Lung (tissue), 12 donors: ENCODE results near the gene KRT12. TPM values are rescaled to one million over a fixed set of nuclear protein-coding genes. Genes with fewer than 3 reads are reported as not detected.

ENCODE experiments used
- ATAC-seq: fragments of 200-7000 bp; cut with Tn5 transposase; one replicate; pipeline ENCODE4 v1.9.1; 2020; ENCODE audit warnings: moderate number of reproducible peaks; ENCODE audit not compliant: insufficient read depth, low FRiP score
- DNase-seq, 3 donors: peaks; one replicate each; pipeline ENCODE4 v3.0.0-alpha.2; 2013 to 2017
- H3K27ac ChIP-seq, 2 donors: one replicate each; pipeline ENCODE4 v1.5.1; 2013; ENCODE audit warnings: mild to moderate bottlenecking in 2 of 2, moderate library complexity in 2 of 2, control low read depth in 1 of 2, inconsistent platforms in 1 of 2, low read depth in 1 of 2, low read length in 1 of 2
- H3K27me3 ChIP-seq, 3 donors: one replicate each; pipeline ENCODE4 v1.5.1; 2013; ENCODE audit warnings: low read length in 2 of 3; ENCODE audit not compliant: control insufficient read depth in 3 of 3, insufficient read depth in 3 of 3
- H3K36me3 ChIP-seq, 4 donors: one replicate each; pipeline ENCODE4 v1.5.1; 2013; ENCODE audit warnings: low read length in 4 of 4, mild to moderate bottlenecking in 1 of 4, moderate library complexity in 1 of 4; ENCODE audit not compliant: control insufficient read depth in 4 of 4, insufficient read depth in 4 of 4
- H3K4me1 ChIP-seq, 5 donors: one replicate each; pipeline ENCODE4 v1.5.1; 2013; ENCODE audit warnings: low read length in 5 of 5, mild to moderate bottlenecking in 2 of 5, moderate library complexity in 1 of 5; ENCODE audit not compliant: control insufficient read depth in 5 of 5, insufficient read depth in 5 of 5
- H3K4me3 ChIP-seq: one replicate; pipeline ENCODE4 v1.5.1; 2013; ENCODE audit warnings: mild to moderate bottlenecking, control low read depth, moderate library complexity
- H3K9ac ChIP-seq, 2 donors: one replicate each; pipeline ENCODE4 v1.5.1; 2013; ENCODE audit warnings: low read length in 2 of 2, control low read depth in 1 of 2; ENCODE audit not compliant: insufficient read depth in 1 of 2
- H3K9me3 ChIP-seq, 4 donors: one replicate each; pipeline ENCODE4 v1.5.1; 2013; ENCODE audit warnings: low read length in 3 of 4, mild to moderate bottlenecking in 1 of 4, moderate library complexity in 1 of 4; ENCODE audit not compliant: control insufficient read depth in 4 of 4, insufficient read depth in 3 of 4
- CTCF ChIP-seq: IDR thresholded peaks from 2 replicates; pipeline ENCODE4 v1.5.1; 2012; ENCODE audit warnings: mild to moderate bottlenecking; ENCODE audit errors: control extremely low read depth, extremely low read depth
- WGBS, 2 donors: extraction: QIAGEN DNeasy Blood & Tissue Kit; methylation state at CpG; one replicate each; pipeline ENCODE4 v1.1.7; 2013; 5-methylcytosine and 5-hydroxymethylcytosine counted together
- polyA plus RNA-seq, 2 donors: library from polyadenylated mRNA; stranded (reverse); fragments of 200-250 nt; gene quantifications; one replicate each; pipeline ENCODE4 v1.2.1, GENCODE V29; 2013
- total RNA-seq, 2 donors: library from RNA; depleted of rRNA in 1 of 2; stranded (reverse); fragments of >200 nt in 1 of 2; gene quantifications; one replicate each; pipeline ENCODE4 v1.2.1, GENCODE V29; 2014 to 2021
- donor health status: control.
- donor health status: control.
- donor health status: Bipolar disorder and iron deficiency.
- donor health status: healthy.
- donor health status: DM: yes; HTN: yes; CAD: no.

KRT12 gene
- total and polyA plus RNA-seq, 4 donors: not detected

- H3K27ac ChIP-seq: no peak overlapping the region
- TF ChIP-seq CTCF: no peak
- WGBS, 2 donors: 93 to 96% methylated on average over 2 of the region's 2 CpGs
Measured at GRCh38 chr17:40825599-40825998, 41.4 kb downstream of the KRT12 start.

DNA sequence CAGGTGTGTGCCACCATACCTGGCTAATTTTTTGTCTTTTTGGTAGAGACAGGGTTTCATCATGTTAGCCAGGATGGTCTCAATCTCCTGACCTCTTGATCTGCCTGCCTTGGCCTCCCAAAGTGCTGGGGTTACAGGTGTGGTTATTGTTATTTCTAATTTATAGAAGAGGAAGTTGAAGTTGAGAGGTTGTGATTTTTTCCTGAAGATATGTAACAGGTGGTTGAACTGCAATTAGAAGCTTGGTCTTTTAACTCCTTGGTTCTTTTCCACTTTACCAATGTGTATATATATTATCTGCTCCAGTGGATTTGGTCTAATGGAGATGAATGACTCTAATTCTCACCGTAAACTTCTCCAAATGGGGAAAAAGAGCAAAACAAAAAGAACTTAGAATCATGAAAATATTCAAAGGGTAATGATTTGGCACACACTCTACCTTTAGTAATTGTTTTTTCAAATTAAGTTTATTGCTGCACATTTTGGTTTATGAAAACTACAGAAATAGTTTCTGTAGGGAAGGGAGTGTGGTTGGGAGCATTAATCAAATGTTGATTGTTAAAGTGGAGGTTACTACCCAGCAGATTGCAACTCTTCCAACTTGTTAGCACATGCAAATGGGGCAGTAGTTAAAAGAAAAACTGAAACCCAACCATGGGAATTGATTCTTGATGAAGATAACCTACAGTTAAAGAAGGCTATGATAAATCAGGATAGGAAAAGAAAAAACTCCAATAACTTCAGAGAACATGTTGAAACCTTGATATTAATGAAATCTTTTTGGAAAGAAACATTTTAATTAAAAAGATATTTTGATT is 42.8 kb downstream of the KRT12 start:
- Histone ChIP-seq H3K36me3 (no peaks in the 10 kb centered on the region), H3K4me3 (no peak overlapping the region), H3K4me1 (peaks cover 0 to 6% (median 2%) of the 10 kb centered on the region in 5 donors), H3K27ac (no peak overlapping the region), H3K9me3 (no peaks in the 10 kb centered on the region), H3K27me3 (no peaks in the 10 kb centered on the region), H3K9ac (no peak overlapping the region)
- DNase-seq: no peak
- TF ChIP-seq CTCF: no peak
- no peak for ATAC-seq
- 91 to 94% methylated on average over 1 of the region's 1 CpG for WGBS, 2 donors

More at GRCh38 chr17:40825599-40825998, 41.4 kb downstream of the KRT12 start:
- Histone ChIP-seq H3K36me3 (no peaks in the 10 kb centered on the region), H3K27me3 (no peaks in the 10 kb centered on the region), H3K9me3 (no peaks in the 10 kb centered on the region), H3K4me3 (no peak overlapping the region), H3K9ac (no peak overlapping the region), H3K4me1 (peaks cover 0 to 2% (median 0%) of the 10 kb centered on the region in 5 donors)
- ATAC-seq (no peak), DNase-seq (no peak)

- Histone ChIP-seq H3K4me1 (peaks cover 0 to 6% (median 2%) of the 10 kb centered on the region in 5 donors), H3K9ac (no peak within 1 kb of the TSS), H3K27me3 (no peaks in the 10 kb centered on the region), H3K36me3 (peaks cover 0 to 3% (median 1%) of the 10 kb centered on the region in 4 donors), H3K27ac (no peak within 1 kb of the TSS), H3K9me3 (peaks cover 0 to 1% (median 0%) of the 10 kb centered on the region in 4 donors), H3K4me3 (no peak within 1 kb of the TSS)
- DNase-seq: no peak
- TF ChIP-seq CTCF: no peak
- WGBS, 2 donors: 83 to 95% methylated on average over 7 of the region's 7 CpGs
- ATAC-seq: no peak
Measured at GRCh38 chr17:40822132-40822812, 44.8 kb downstream of the KRT12 start, which contains the start of gene KRT10. KRT10 (minus strand) TSS chr17:40822614; CDS start chr17:40822585, 29 bp downstream.
